Liver (tissue), 9 donors: ENCODE measurements around the gene TUBA1A. TPM values are rescaled to one million over a fixed set of nuclear protein-coding genes. Genes with fewer than 3 reads are reported as not detected.

ENCODE experiments used
- DNase-seq: peaks from one replicate; pipeline ENCODE4 v3.0.0-alpha.2; 2017; ENCODE audit warnings: low spot score
- H3K27ac ChIP-seq, 2 donors: one replicate each; pipeline ENCODE4 v1.7.0; 2013; ENCODE audit warnings: inconsistent platforms in 2 of 2, low read length in 2 of 2, control low read depth in 1 of 2, low read depth in 1 of 2, mild to moderate bottlenecking in 1 of 2
- H3K27me3 ChIP-seq, 4 donors: one replicate each; pipeline versions ENCODE4 v1.6.1 to v1.7.0; 2013; ENCODE audit warnings: low read length in 3 of 4, inconsistent platforms in 1 of 4, mild to moderate bottlenecking in 1 of 4, moderate library complexity in 1 of 4; ENCODE audit not compliant: control insufficient read depth in 4 of 4, insufficient read depth in 4 of 4
- H3K36me3 ChIP-seq, 4 donors: one replicate each; pipeline versions ENCODE4 v1.6.1 to v1.7.0; 2013; ENCODE audit warnings: low read length in 3 of 4, mild to moderate bottlenecking in 3 of 4, low read depth in 1 of 4, moderate library complexity in 1 of 4; ENCODE audit not compliant: control insufficient read depth in 4 of 4, insufficient read depth in 3 of 4
- H3K4me1 ChIP-seq, 4 donors: one replicate each; pipeline versions ENCODE4 v1.6.1 to v1.7.0; 2013; ENCODE audit warnings: low read length in 3 of 4, mild to moderate bottlenecking in 3 of 4, moderate library complexity in 1 of 4; ENCODE audit not compliant: control insufficient read depth in 4 of 4, insufficient read depth in 4 of 4
- H3K4me3 ChIP-seq, 3 donors: one replicate each; pipeline versions ENCODE4 v1.6.1 to v1.7.0; 2013; ENCODE audit warnings: low read length in 3 of 3, control low read depth in 1 of 3, low read depth in 1 of 3, mild to moderate bottlenecking in 1 of 3
- H3K9ac ChIP-seq, 2 donors: one replicate each; pipeline ENCODE4 v1.7.0; 2013; ENCODE audit warnings: low read length in 2 of 2, mild to moderate bottlenecking in 2 of 2, moderate library complexity in 2 of 2, control low read depth in 1 of 2, low read depth in 1 of 2
- H3K9me3 ChIP-seq, 4 donors: one replicate each; pipeline versions ENCODE4 v1.6.1 to v1.7.0; 2013; ENCODE audit warnings: low read length in 3 of 4; ENCODE audit not compliant: control insufficient read depth in 4 of 4
- EGR1 ChIP-seq, 2 donors: IDR thresholded peaks; 2 replicates each; pipeline ENCODE4 v1.6.1; 2016 to 2018; ENCODE audit warnings: antibody characterized with exemption in 2 of 2, low read depth in 2 of 2
- FOXA1 ChIP-seq: IDR thresholded peaks from 2 replicates; pipeline ENCODE4 v1.6.1; 2016; ENCODE audit warnings: antibody characterized with exemption
- FOXA2 ChIP-seq: IDR thresholded peaks from 2 replicates; pipeline ENCODE4 v1.6.1; 2016; ENCODE audit warnings: antibody characterized with exemption
- GABPA ChIP-seq, 2 donors: IDR thresholded peaks in 1 of 2; conservative IDR thresholded peaks in 1 of 2; 2 replicates each; pipeline ENCODE4 v1.6.1; 2016; ENCODE audit warnings: antibody characterized with exemption in 2 of 2, mild to moderate bottlenecking in 1 of 2, moderate library complexity in 1 of 2
- HNF4A ChIP-seq, 2 donors: conservative IDR thresholded peaks; 2 replicates each; pipeline ENCODE4 v1.6.1; 2016; ENCODE audit warnings: antibody characterized with exemption in 2 of 2, mild to moderate bottlenecking in 2 of 2
- HNF4G ChIP-seq: IDR thresholded peaks from 2 replicates; pipeline ENCODE4 v1.6.1; 2016; ENCODE audit warnings: antibody characterized with exemption
- JUND ChIP-seq, 2 donors: IDR thresholded peaks; 2 replicates each; pipeline ENCODE4 v1.6.1; 2016; ENCODE audit warnings: antibody characterized with exemption in 2 of 2
- NR2F2 ChIP-seq: IDR thresholded peaks from 2 replicates; pipeline ENCODE4 v1.6.1; 2016; ENCODE audit warnings: antibody characterized with exemption
- RXRA ChIP-seq, 2 donors: IDR thresholded peaks; 2 replicates each; pipeline ENCODE4 v1.6.1; 2017 to 2018; ENCODE audit warnings: antibody characterized with exemption in 2 of 2, mild to moderate bottlenecking in 1 of 2
- SP1 ChIP-seq: IDR thresholded peaks from 2 replicates; pipeline ENCODE4 v1.6.1; 2018; ENCODE audit warnings: antibody characterized with exemption, mild to moderate bottlenecking
- TAF1 ChIP-seq: conservative IDR thresholded peaks from 2 replicates; pipeline ENCODE4 v1.6.1; 2016; ENCODE audit warnings: antibody characterized with exemption, mild to moderate bottlenecking
- YY1 ChIP-seq: IDR thresholded peaks from 2 replicates; pipeline ENCODE4 v1.6.1; 2016; ENCODE audit warnings: antibody characterized with exemption, mild to moderate bottlenecking
- ZBTB33 ChIP-seq: IDR thresholded peaks from 2 replicates; pipeline ENCODE4 v1.6.1; 2016; ENCODE audit warnings: antibody characterized with exemption
- WGBS: extraction: QIAGEN DNeasy Blood & Tissue Kit; methylation state at CpG from one replicate; pipeline ENCODE4 v1.1.7; 2013; 5-methylcytosine and 5-hydroxymethylcytosine counted together
- polyA plus RNA-seq, 2 donors: library from polyadenylated mRNA; stranded (reverse) in 1 of 2; unstranded in 1 of 2; fragments of 200-250 nt in 1 of 2; fragments of >200 nt in 1 of 2; fragmentation: Nextera tagmentation in 1 of 2; extraction: Ambion mirVana in 1 of 2; gene quantifications; one replicate each; pipeline versions ENCODE4 v1.2.1 to v1.2.3, GENCODE V29; 2013 to 2015
- total RNA-seq, 2 donors: library from RNA; depleted of rRNA; stranded (reverse); fragments of >200 nt; gene quantifications; one replicate each; pipeline ENCODE4 v1.2.3, GENCODE V29; 2014
- TF ChIP-seq, protein P1 (sequence below): IDR thresholded peaks from 2 replicates; pipeline ENCODE4 v1.6.1; 2016; ENCODE audit warnings: antibody characterized with exemption
- TF ChIP-seq, protein P2 (sequence below): fragments of 150-350 bp; IDR thresholded peaks from 2 replicates; pipeline ENCODE4 v1.5.1; 2017; ENCODE audit warnings: improper control_type of control experiment, low read depth, low read length; ENCODE audit not compliant: missing input control
- TF ChIP-seq, protein P3 (sequence below): IDR thresholded peaks from 2 replicates; pipeline ENCODE4 v1.6.1; 2016; ENCODE audit warnings: antibody characterized with exemption, mild to moderate bottlenecking
- donor health status: healthy.
- donor health status: healthy.
- donor health status: healthy.
- donor health status: healthy.
- donor health status: healthy.

The TUBA1A gene
- total and polyA plus RNA-seq, 4 donors, result 4.2 to 28.0 (median 16.2) TPM

- TF ChIP-seq EGR1 (IDR thresholded peaks at IDR 0.05; ENCODE audit: low read depth in 2 of 2), result no peak
- no peak for TF ChIP-seq HNF4A (conservative IDR thresholded peaks at IDR 0.05)
- TF ChIP-seq, protein P1, sequence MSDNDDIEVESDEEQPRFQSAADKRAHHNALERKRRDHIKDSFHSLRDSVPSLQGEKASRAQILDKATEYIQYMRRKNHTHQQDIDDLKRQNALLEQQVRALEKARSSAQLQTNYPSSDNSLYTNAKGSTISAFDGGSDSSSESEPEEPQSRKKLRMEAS, result no peak
- no peak for TF ChIP-seq TAF1
- no peak for TF ChIP-seq ZBTB33
- no peak for TF ChIP-seq NR2F2
- no peak for TF ChIP-seq YY1
- TF ChIP-seq HNF4G, result no peak
- TF ChIP-seq RXRA (IDR thresholded peaks at IDR 0.05), result no peak
Measured at GRCh38 chr12:49220972-49221371, 32.1 kb upstream of the TUBA1A start (continued).

- Histone ChIP-seq H3K27me3 (no peaks in the 10 kb centered on the region), H3K4me3 (no peak overlapping the region), H3K9ac (no peak overlapping the region), H3K4me1 (peaks cover 0 to 1% (median 0%) of the 10 kb centered on the region in 4 donors), H3K9me3 (no peaks in the 10 kb centered on the region), H3K27ac (no peak overlapping the region), H3K36me3 (no peaks in the 10 kb centered on the region)
- WGBS, result 89% methylated on average over 11 of the region's 11 CpGs
- no peak for DNase-seq
- no peak for TF ChIP-seq FOXA2
- TF ChIP-seq EGR1 (IDR thresholded peaks at IDR 0.05; ENCODE audit: low read depth in 2 of 2), result no peak
- TF ChIP-seq, protein P2, sequence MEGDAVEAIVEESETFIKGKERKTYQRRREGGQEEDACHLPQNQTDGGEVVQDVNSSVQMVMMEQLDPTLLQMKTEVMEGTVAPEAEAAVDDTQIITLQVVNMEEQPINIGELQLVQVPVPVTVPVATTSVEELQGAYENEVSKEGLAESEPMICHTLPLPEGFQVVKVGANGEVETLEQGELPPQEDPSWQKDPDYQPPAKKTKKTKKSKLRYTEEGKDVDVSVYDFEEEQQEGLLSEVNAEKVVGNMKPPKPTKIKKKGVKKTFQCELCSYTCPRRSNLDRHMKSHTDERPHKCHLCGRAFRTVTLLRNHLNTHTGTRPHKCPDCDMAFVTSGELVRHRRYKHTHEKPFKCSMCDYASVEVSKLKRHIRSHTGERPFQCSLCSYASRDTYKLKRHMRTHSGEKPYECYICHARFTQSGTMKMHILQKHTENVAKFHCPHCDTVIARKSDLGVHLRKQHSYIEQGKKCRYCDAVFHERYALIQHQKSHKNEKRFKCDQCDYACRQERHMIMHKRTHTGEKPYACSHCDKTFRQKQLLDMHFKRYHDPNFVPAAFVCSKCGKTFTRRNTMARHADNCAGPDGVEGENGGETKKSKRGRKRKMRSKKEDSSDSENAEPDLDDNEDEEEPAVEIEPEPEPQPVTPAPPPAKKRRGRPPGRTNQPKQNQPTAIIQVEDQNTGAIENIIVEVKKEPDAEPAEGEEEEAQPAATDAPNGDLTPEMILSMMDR, result no peak
- TF ChIP-seq, protein P3, sequence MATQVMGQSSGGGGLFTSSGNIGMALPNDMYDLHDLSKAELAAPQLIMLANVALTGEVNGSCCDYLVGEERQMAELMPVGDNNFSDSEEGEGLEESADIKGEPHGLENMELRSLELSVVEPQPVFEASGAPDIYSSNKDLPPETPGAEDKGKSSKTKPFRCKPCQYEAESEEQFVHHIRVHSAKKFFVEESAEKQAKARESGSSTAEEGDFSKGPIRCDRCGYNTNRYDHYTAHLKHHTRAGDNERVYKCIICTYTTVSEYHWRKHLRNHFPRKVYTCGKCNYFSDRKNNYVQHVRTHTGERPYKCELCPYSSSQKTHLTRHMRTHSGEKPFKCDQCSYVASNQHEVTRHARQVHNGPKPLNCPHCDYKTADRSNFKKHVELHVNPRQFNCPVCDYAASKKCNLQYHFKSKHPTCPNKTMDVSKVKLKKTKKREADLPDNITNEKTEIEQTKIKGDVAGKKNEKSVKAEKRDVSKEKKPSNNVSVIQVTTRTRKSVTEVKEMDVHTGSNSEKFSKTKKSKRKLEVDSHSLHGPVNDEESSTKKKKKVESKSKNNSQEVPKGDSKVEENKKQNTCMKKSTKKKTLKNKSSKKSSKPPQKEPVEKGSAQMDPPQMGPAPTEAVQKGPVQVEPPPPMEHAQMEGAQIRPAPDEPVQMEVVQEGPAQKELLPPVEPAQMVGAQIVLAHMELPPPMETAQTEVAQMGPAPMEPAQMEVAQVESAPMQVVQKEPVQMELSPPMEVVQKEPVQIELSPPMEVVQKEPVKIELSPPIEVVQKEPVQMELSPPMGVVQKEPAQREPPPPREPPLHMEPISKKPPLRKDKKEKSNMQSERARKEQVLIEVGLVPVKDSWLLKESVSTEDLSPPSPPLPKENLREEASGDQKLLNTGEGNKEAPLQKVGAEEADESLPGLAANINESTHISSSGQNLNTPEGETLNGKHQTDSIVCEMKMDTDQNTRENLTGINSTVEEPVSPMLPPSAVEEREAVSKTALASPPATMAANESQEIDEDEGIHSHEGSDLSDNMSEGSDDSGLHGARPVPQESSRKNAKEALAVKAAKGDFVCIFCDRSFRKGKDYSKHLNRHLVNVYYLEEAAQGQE, result no peak
- no peak for TF ChIP-seq YY1
- no peak for TF ChIP-seq HNF4G
- TF ChIP-seq SP1, result no peak
- no peak for TF ChIP-seq HNF4A (conservative IDR thresholded peaks at IDR 0.05)
- TF ChIP-seq, protein P1, result no peak
- TF ChIP-seq FOXA1, result no peak
- TF ChIP-seq GABPA (IDR thresholded peaks at IDR 0.05 in 1 of 2, conservative IDR thresholded peaks at IDR 0.05 in 1 of 2), result no peak
- TF ChIP-seq TAF1, result no peak
- TF ChIP-seq ZBTB33, result no peak
- TF ChIP-seq NR2F2, result no peak
- no peak for TF ChIP-seq JUND (IDR thresholded peaks at IDR 0.05)
Measured at GRCh38 chr12:49219417-49220026, 30.6 kb upstream of the TUBA1A start.
